ENCODE measurements around the gene CBFA2T3. TPM values are rescaled to one million over a fixed set of nuclear protein-coding genes. Genes with fewer than 3 reads are reported as not detected.
A peak's percentile ranks its signal among the peaks of the same experiment; 100 is the strongest.
"Not testable (repeated sequence)": the region's sequence is repeated elsewhere in the genome, so short reads cannot be mapped to it uniquely, and the experiment has no call there.

The CBFA2T3 gene
- 0.12 and 0.64 TPM in 2 replicates for total RNA-seq (2014; rRNA removed; shearing (Covaris generic))

DNA sequence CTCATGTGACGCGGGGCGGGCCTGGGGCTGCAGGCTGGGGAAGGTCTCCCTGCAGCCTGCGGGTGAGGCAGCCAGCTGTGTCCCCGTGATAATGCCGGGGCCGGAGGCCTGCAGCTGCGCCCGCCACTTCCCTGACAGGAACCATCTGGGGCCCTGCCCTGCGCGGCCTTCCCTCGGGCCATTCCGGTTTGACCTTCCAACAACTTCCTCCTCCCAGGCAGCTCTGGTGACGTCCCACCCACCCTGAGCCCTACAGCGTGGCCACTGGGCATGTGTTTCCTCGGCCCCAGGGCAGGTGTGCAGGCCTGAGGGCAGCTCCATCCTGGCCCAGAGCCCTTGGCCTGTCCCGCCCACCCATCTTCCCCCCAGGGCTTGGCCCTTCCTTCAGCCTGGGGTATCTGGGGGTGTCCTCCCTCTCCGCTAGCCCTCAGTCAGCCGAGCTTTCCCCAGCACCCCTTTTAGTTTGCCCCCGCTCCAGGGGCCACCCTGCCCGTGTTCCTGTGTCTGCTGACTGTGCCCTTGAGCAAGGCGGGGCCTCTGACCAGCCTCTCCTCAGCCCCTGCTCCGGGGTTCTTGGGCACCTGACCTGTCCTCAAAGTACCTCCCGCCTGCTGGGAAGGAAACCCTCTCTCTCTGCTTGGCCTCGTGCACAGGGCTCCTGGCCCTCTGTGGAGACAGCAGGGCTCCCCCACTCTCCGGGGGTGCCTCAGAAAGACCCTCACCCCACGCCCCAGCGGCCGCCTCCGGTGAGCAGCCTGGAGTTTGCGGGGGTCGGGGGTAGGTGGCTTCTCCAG, at the start of gene CBFA2T3:
Gene CBFA2T3 (minus strand): TSS at position 190 of the 794 bp plus-strand sequence. CDS start 400 bp downstream, outside the sequence.
- in situ Hi-C loops (cut with HindIII; ENCODE audit: low sequenced_read_pairs) = no loop called here
- no peak for DNase-seq (ENCODE audit: low spot score)

DNA sequence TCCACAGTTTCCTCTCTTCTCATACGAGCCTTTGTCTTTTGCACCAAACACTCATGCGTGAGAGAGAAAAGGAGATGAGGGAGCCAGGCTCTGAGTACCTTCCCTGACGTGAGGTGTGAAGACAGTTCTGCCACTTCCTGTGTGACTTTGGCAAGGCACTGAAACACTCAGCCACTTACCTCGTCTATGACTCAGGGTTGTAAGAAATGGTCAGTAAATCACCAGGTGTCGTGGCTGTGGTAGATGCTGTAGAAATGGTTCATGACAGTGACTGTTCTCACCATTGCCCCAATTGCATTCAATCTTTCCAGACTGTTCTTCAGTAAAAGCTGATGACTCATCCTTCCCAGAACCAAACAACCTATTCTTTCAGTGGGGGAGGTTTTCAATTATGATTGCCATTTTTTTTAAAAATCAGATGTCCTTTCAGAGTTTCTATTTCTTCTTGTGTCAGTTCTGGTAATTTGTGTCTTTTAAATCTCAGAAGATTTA, 49.2 kb upstream of the CBFA2T3 start:
- in situ Hi-C loops (cut with HindIII; ENCODE audit: low sequenced_read_pairs) = no loop called here
- no peak for DNase-seq (ENCODE audit: low spot score)

DNA sequence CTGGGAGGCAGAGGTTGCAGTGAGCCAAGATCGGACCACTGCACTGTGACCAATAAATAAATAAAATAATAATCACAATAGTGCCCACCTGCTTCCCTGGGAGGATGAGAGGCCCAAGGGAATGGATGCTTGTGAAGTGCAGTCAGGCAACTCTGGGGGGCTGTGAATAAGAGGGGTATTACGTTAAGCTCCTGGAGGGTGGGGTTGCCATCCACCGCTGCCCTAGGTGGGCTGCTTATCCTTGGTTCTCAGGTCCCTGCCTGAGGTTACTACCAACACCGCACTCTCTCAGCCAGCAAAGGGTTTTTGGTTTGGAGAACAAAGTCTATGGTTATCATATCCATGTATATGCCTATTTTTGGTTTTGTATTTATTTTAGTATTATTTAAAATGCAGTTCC, 48.6 kb upstream of the CBFA2T3 start:
- DNase-seq (ENCODE audit: low spot score) = no peak
- in situ Hi-C loops (cut with HindIII; ENCODE audit: low sequenced_read_pairs) = no loop called here

DNA sequence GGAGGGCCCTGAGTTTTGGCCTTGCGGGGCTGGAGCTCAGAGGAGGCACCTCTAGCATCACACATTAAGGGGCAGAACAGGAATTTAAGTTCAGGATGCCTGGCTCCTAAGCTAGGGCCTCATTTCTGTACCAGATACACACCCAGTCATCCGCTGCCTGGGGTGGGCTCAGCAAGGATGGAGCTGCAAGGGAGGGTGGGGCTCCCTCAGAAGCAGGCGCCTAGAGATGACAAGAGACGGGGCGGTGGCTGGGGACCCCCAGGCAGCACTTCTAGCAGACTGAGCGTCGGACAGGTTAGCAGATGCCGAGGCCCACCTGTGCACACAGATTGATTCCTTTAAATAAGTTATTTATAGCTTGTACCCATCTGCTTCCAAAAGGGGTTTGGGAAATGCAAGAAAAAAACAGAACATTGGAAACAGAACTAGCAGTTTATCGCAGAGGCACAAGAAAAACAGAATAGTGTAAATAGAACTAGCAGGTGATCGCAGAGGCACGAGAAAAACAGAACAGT, 47.6 kb upstream of the CBFA2T3 start:
- in situ Hi-C loops (cut with HindIII; ENCODE audit: low sequenced_read_pairs) = no loop called here
- peak; percentile 43 for DNase-seq (ENCODE audit: low spot score)

DNA sequence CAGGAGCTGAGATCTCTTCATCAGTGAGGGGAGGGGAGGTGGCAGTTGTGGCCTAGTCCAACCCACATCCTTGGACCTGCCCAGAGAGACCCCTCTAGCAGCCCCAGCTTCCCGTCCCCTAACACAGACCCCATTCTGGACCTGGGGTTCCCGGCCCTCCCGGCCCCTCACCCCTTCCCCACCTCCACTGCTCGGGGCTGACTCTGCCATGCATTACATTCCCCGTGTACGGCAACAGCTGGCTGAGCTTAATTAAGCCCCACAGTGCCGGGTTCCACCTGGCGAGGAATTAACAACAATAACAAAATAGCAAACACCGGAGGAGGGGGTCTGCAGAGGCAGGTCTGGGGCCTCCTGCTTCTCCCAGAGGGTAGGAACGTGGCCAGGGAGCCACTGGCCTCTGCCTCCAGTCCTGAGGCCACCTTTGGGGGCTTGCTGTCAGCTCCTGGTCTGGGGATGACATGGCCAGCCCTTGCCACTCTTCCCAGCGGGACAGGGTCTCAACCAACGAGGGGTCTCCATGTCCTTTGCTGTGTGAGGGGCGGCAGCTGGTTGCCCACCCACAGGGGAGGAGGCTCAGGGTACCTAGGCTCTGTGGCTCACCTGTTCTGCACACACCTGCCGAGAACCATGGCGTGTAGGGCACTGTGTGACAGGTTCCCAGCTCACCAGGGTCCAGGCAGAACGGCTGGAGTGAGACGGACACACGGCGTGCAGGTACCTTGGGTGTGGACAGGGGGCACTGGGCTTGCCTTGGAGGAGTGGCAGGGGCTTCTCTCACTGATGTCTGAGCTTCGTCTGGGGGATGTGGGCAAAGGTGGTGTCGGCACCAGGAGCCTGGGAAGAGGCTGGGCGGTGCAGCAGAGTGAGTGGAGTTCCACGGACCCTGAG, 46.9 kb upstream of the CBFA2T3 start:
- in situ Hi-C loops (cut with HindIII; ENCODE audit: low sequenced_read_pairs) = no loop called here
- no peak for DNase-seq (ENCODE audit: low spot score)

DNA sequence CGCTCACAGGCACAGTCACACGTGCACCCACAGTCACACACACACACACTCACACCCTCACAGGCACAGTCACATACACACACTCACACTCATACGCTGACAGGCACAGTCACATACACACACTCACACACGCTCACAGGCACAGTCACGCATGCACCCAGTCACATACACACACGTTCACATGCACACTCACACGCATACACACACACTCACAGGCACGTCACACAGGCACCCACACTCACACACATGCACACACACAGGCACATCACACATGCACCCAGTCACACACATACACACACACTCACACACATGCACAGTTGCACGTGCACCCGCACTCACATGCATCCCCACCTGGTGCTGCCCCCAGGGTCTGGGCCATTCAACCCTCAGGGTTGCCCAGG, 46.1 kb upstream of the CBFA2T3 start:
- DNase-seq (ENCODE audit: low spot score) = no peak
- in situ Hi-C loops (cut with HindIII; ENCODE audit: low sequenced_read_pairs) = no loop called here

DNA sequence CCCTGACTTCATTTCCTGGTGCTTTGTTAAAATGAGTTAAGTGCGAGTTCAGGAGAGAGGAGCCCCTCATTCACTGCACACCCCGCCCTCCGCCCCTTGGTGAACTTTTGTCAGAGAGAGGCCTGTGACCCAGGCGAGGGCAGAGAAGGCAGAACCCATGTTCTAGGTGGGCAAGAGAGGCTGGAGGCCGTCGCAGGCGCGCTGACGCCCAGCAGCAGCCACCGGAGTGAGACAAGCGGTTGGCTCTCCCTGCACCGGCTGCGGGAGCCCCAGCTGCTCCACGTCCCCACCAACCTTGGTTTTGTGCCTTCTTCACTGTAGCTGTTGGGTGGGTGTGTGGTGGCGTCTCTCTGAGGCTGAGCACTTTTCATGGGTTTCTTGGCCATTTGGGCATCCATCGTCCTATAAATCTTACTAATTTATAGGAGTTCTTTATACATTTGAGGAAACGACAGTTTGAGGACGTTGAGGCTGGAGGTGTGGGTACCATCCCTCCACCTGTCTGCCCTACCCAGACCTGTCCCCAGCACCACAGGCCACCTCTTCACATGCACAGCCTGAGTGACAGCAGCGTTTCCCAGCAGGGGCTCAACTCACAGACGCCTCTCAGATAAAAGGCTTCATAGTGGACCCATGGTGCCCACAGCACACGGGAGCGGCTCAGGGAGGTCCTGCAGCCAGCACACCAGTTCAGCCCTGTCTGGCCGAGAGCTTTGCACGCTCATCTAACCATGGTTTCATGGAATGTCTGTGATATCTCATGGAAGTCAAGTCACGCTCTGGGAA, 45.2 kb upstream of the CBFA2T3 start:
- DNase-seq (ENCODE audit: low spot score) = no peak
- in situ Hi-C loops (cut with HindIII; ENCODE audit: low sequenced_read_pairs) = no loop called here

DNA sequence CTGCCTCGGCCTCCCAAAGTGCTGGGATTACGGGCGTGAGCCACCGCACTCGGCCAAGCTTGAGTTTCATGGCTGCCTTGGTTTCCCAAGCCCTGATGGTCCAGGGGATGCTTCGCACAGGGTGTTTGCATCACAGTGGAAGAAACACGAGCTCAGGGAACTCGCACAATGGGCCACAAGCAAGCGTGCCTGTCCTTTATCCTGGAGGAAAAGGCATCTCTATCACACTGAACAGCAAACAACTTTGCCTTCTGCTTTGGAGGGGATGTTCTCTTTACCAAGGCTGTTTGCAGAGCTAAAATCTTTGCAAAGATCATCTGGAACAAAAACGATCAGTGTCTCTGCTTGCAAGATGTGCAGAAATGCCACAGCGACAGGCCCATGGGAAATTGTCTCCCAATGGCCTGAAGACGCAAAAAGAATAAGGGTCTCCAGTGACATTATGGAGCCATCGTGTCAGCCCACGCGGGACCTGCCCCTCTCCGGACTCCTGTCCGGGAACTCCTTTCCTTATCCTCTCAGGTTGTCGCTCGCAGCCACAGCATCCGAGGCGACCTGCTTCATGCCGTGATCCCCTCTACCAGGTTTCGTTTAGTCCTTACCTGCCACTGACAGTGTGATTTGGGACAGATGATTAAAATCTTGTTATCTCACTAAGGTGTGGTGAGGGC, 44.1 kb upstream of the CBFA2T3 start:
- in situ Hi-C loops (cut with HindIII; ENCODE audit: low sequenced_read_pairs) = no loop called here
- no peak for DNase-seq (ENCODE audit: low spot score)

DNA sequence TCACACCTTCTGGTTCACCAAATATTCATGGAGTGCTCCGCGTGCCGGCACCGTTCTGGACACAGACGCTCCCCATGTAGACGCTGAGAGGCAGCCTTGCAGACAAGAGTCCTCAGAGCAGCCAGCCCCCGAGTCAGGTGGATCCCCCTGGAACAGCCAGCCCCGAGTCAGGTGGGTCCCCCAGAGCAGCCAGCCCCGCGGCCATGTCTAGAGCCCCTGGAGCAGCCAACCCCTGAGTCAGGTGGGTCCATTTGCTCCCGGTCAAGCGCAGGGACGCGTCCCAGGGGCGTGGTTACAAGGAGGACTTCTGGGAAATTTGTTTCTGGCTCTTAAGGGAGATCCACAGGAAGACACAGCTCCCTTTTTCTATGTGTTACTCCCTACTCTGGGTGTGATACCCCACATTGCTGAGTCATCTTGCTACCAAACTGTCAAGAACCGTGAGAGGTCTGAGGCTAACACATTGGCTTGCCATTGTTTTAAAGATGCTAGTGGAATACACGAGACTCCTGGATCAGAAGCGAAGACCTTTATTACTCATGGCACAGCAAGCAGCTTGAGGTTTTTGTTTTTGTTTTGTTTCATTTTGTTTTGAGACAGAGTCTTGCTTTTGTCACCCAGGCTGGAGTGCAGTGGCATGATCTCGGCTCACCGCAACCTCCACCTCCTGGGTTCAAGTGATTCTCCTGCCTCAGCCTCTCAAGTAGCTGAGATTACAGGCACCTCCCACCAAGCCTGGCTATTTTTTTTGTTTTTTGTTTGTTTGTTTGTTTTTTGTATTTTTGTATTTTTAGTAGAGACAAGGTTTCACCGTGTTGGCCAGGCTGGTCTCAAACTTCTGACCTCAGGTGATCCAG, 43.3 kb upstream of the CBFA2T3 start:
- in situ Hi-C loops (cut with HindIII; ENCODE audit: low sequenced_read_pairs) = no loop called here
- DNase-seq (ENCODE audit: low spot score) = no peak

DNA sequence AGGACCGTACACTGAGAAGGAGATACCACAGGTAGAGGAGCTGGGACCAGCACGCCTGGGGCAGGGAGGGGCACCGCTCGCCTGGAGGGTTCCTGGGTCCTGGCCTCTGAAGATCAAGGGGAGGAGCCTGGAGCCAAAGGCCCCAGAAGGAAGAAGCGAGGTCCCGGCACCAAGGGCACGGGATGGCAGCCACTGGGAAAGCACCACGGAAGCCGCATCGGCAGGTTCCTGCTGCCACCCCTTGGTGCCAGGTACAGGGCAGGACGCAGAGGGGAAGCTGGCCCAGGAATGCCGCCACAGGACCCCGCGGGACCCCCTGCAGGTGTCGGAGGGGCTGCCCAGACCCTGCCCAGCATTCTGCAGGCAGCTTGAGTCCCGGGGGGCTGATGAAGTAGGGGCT, 42.5 kb upstream of the CBFA2T3 start:
- in situ Hi-C loops (cut with HindIII; ENCODE audit: low sequenced_read_pairs) = no loop called here
- DNase-seq (ENCODE audit: low spot score) = no peak

DNA sequence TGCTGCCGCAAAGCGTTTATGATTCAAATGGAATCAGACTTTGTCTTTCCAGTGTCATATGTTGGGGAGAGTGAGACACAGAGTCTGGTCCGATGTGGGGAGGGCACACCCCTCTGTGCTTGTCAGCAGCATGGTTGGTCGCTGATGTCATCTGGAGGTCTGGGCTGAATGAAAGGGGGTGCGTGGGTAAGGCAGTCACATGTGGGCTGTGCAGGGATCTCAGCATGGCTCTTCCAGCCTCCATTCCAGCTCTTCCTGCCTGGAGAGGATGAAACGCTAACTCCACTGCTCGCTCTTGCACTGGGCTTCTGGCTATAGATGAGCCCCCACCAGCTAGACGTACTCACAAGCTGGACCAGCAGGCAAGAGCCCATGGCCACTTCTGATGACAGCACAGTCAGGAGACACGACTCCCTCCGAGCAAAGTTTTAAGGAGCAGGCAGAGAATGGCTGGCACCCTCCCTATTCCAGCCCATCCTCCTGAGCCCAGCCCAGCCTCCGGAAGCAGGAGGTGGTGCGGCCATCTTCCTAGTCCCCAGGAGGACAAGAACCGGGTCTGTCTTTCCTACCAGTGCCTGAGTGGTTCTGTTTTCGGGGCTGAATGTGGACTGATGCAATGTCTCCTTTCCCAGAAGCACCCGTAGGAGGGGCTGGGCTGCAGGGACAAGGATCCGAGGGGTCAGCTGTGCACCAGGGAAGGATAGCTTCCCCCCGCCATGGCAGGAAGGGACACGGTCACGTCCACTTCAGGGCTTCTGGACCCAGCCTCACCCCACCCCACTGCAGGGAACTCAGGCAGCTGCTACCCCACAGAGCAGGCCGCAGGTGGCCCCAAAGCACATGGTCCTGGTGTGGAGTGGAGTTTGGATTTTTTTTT, 41.5 kb upstream of the CBFA2T3 start:
- in situ Hi-C loops (cut with HindIII; ENCODE audit: low sequenced_read_pairs) = no loop called here
- DNase-seq (ENCODE audit: low spot score) = no peak

DNA sequence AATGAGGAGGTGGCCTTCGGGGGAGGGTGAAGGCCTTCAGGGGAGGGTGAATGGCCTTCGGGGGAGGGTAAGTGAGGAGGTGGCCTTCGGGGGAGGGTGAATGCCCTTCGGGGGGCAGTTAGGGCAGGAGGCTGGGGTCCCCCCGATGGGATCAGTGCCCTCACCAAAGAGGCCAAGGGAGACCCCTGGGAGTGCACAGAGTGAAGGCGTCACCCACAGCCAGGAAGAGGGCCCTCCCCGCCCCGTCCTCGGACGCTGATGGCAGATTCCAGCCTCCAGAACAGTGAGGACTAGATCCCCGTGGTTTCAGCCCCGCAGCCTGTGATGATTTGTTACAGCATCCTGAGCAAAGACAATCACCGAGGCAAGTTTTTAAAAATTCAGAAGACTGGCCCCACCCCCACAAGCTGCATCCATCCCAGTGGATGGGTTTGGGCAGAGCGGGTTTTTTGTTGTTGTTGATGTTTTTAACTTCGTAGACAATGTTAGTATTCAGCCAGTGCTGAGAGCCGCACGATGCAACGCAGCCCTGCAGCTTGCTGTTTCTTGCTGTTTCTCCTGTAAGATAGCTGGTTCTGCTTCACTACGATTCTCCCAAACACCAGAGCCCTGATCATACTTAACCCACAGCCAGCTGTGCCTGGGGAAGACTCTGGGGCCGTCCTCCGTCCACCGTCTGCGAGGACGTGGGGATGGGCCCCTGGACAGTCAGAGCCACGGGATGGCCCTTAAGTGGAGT, 40.7 kb upstream of the CBFA2T3 start:
- DNase-seq (ENCODE audit: low spot score) = no peak
- in situ Hi-C loops (cut with HindIII; ENCODE audit: low sequenced_read_pairs) = no loop called here

DNA sequence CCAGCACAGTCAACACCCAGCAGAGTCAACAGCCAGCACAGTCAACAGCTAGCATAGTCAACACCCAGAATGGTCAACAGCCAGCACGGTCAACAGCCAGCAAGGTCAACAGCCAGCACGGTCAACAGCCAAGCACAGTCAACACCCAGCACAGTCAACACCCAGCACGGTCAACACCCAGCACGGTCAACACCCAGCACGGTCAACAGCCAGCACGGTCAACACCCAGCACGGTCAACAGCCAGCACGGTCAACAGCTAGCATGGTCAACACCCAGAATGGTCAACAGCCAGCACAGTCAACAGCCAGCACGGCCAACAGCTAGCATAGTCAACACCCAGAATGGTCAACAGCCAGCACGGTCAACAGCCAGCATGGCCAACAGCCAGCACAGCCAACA, 39.6 kb upstream of the CBFA2T3 start:
- DNase-seq (ENCODE audit: low spot score); in situ Hi-C loops (cut with HindIII; ENCODE audit: low sequenced_read_pairs): not testable (repeated sequence)

DNA sequence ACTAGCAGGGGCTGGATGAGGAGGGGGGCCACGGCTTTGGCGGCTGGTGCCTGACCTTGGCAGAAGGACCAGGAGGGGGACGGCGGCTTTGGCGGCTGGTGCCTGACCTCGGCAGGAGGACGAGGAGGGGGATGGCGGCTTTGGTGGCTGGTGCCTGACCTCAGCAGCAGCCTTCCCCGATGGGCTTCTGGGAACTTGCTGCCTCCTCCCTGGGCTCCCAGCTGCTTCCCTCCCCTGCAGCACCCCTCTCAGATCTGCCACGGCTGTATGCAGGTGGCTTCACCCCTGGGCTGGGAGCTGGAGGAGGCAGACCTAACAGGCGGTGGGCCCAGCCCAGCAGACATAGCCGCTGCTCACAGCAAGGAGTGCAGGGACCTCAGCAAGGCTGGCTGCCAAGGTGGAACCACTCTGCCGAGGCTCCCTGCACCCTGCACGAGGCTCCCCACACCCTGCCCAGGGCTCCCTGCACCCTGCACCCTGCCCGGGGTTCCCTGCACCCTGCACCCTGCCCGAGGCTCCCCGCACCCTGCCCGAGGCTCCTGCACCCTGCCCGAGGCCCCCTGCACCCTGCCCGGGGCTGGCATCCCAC, 38.4 kb upstream of the CBFA2T3 start:
- in situ Hi-C loops (cut with HindIII; ENCODE audit: low sequenced_read_pairs) = no loop called here
- DNase-seq (ENCODE audit: low spot score) = no peak

DNA sequence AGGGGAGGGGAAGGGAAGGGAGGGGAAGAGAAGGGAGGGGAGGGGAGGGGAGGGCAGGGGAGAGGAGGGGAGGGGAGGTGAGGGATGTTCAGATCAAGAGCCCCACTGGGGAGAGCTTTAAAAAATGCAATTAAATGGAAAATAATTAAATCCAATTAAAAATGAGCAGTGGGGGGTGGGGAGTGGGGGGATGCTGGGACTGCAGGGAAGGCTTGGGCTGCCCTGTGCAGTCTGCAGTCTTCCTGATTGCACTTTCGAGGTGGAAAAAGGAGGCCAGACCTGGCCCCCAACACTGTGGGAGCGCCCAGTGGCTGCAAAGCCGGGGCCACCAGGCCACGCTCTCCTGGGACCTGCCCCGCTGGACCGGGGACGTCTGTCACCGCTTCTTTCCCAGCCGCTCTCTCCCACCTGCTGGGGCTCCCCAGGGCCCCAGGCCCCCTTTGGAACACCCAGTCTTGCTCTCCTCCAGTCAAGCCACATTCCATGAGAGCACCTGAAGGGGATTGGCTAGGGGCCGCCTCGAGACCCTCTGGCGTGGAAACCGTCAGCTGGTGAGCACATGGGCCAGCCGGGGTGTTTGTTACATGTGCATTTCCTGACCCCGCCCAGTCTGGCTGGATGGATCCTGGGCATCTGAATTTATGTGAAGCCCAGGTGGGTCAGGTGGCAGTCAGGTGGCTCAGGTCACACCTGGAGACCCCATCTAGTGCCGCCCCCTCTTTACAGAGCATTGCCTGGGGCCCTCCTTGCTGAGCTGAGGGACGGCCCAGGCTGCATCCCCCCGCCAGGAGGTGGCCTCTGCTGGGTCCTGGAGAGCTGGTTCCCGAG, 37.6 kb upstream of the CBFA2T3 start:
- in situ Hi-C loops (cut with HindIII; ENCODE audit: low sequenced_read_pairs) = no loop called here
- no peak for DNase-seq (ENCODE audit: low spot score)

All from G401 (cell line).